ENCODE results near the gene OR2T10. TPM values are rescaled to one million over a fixed set of nuclear protein-coding genes. Genes with fewer than 3 reads are reported as not detected.
"Not testable (repeated sequence)": the region's sequence is repeated elsewhere in the genome, so short reads cannot be mapped to it uniquely, and the experiment has no call there.

OR2T10 gene
- total and polyA plus RNA-seq, 4 donors, result not detected

DNA sequence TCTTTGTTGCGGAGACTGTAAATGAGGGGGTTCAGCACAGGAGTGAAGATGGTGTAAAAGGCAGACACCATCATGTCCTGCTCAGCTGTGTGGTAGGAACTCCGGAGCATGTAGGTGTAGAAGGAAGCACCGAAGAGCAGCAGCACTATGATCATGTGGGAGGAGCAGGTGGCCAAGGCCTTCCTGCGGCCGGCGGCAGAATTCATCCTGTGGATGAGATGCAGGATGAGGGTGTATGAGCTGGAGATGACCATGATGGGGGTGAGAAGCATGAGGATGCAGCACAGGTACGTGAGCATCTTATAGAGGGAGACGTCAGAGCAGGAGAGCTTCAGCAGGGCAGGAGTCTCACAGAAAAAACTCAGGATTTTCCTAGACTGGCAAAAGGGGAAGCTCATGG is 23.6 kb downstream of the OR2T10 start:
- H3K27ac ChIP-seq (ENCODE audit: low read depth, low read length); H3K27me3 ChIP-seq (ENCODE audit: control insufficient read depth, insufficient read depth, low read length); H3K9me3 ChIP-seq (ENCODE audit: control insufficient read depth, insufficient read depth, low read length); H3K4me1 ChIP-seq (ENCODE audit: control insufficient read depth, insufficient read depth, low read length); DNase-seq (ENCODE audit: low read depth in 4 of 6, low spot score in 6 of 6); H3K4me3 ChIP-seq (ENCODE audit: low read depth, low read length); H3K36me3 ChIP-seq (ENCODE audit: control insufficient read depth, insufficient read depth, low read length): not testable (repeated sequence)
- no CpG with 5 or more reads among the region's 8 CpGs for WGBS (ENCODE audit: insufficient coverage)

DNA sequence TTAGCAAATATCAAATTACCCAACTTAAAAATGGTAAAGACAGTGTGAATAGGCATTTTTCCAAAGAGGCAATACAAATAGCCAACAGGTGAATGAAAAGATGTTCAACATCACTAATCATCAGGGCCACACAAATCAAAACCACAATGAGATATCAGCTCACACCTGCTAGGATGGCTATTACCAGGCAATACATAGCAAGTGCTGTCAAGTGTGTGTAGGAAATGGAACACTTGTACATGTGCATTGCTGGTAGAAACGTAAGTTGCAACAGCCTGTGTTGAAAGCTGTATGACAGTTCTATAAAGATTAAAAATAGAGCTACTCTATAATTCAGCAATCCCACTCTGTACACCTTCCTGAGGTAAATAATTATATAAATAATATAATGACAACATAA is 25.5 kb downstream of the OR2T10 start:
- H3K27me3 ChIP-seq (ENCODE audit: control insufficient read depth, insufficient read depth, low read length); H3K4me1 ChIP-seq (ENCODE audit: control insufficient read depth, insufficient read depth, low read length); H3K9me3 ChIP-seq (ENCODE audit: control insufficient read depth, insufficient read depth, low read length); H3K27ac ChIP-seq (ENCODE audit: low read depth, low read length); DNase-seq (ENCODE audit: low read depth in 4 of 6, low spot score in 6 of 6); H3K4me3 ChIP-seq (ENCODE audit: low read depth, low read length); H3K36me3 ChIP-seq (ENCODE audit: control insufficient read depth, insufficient read depth, low read length): not testable (repeated sequence)
- no CpG with 5 or more reads among the region's 1 CpG for WGBS (ENCODE audit: insufficient coverage)

DNA sequence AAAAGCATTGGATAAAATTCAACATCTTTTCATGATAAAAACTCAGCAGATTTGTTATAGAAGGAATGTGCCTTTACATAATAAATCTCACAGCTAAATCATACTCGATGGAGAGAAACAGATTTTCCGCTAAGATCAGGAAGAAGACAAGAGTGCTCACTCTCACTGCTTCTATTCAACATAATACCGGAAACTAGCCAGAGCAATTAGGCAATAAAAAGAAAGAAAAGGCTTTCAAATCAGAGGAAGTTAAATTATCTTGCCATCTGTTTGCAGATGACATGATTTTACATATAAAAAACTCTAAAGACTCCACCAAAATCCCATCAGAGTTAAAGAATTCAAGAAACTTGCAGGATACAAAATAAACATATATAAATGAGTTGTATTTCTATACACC is 26.7 kb downstream of the OR2T10 start:
- not testable (repeated sequence) for H3K4me3 ChIP-seq (ENCODE audit: low read depth, low read length); H3K9me3 ChIP-seq (ENCODE audit: control insufficient read depth, insufficient read depth, low read length); H3K4me1 ChIP-seq (ENCODE audit: control insufficient read depth, insufficient read depth, low read length); DNase-seq (ENCODE audit: low read depth in 4 of 6, low spot score in 6 of 6); H3K27me3 ChIP-seq (ENCODE audit: control insufficient read depth, insufficient read depth, low read length); H3K36me3 ChIP-seq (ENCODE audit: control insufficient read depth, insufficient read depth, low read length); H3K27ac ChIP-seq (ENCODE audit: low read depth, low read length)
- no CpG with 5 or more reads among the region's 3 CpGs for WGBS (ENCODE audit: insufficient coverage)

DNA sequence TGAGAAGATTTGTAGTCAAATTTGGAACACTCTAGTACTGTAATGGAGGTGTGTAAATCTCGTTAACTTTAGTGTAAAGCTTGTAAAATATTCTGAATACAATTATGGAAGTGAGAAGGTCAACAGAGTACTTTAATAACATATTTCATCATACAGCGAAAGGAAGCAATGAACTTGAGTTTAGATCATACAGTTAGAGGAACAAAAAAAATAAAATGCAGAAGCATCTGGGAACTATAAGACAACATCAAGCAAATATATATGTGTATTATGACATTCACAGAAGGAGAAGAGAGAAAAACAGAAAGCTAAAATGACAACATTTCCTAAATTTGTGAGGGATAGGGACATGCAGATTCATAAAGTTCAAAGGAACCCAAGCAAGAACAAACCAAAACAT is 28.5 kb downstream of the OR2T10 start:
- not testable (repeated sequence) for H3K27ac ChIP-seq (ENCODE audit: low read depth, low read length); H3K9me3 ChIP-seq (ENCODE audit: control insufficient read depth, insufficient read depth, low read length); H3K36me3 ChIP-seq (ENCODE audit: control insufficient read depth, insufficient read depth, low read length); H3K27me3 ChIP-seq (ENCODE audit: control insufficient read depth, insufficient read depth, low read length); H3K4me3 ChIP-seq (ENCODE audit: low read depth, low read length); H3K4me1 ChIP-seq (ENCODE audit: control insufficient read depth, insufficient read depth, low read length); DNase-seq (ENCODE audit: low read depth in 4 of 6, low spot score in 6 of 6)
- whole genome bisulfite sequencing (ENCODE audit: insufficient coverage), result no CpG with 5 or more reads among the region's 2 CpGs

DNA sequence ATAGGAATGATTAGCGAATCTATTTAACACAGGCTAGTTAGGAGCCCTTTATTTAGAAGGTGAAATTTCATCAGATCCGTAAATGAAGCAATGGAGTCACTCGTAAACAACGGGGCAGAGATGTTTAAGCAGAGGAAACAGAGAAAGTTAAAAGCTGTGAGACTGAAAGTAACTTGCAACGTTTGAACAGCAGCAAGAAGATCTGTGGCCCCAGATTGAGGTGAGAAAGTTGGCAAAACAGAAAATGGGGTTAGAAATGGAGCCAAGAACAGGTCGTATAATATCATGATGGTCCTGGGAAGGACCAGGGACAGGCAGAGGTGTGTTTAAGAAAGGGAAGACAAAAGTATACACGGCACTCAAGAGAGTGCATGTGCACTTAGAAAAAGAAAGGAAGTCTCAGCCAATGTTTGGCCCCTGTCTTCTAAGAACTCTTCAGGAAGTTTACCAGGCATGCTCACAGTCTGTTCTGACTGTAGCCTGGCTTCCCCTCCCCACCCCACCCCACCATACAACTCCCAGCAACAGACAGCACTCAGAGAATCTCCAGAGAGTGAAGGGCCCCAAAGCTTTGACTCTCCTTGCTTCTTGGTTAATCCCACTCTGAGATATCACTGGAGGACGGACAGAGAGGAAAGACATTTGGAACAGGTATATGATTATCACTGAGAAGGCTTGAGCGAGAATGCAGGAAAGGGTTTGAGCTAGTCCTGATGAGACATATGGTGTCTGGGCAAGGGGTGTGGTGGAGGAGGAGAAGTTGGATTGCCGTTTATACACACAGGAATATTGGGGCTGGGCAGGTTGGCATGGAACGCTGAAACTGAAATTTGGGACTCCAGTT is 31.7 kb downstream of the OR2T10 start:
- not testable (repeated sequence) for H3K27me3 ChIP-seq (ENCODE audit: control insufficient read depth, insufficient read depth, low read length); H3K36me3 ChIP-seq (ENCODE audit: control insufficient read depth, insufficient read depth, low read length); DNase-seq (ENCODE audit: low read depth in 4 of 6, low spot score in 6 of 6); H3K9me3 ChIP-seq (ENCODE audit: control insufficient read depth, insufficient read depth, low read length); H3K4me3 ChIP-seq (ENCODE audit: low read depth, low read length); H3K4me1 ChIP-seq (ENCODE audit: control insufficient read depth, insufficient read depth, low read length); H3K27ac ChIP-seq (ENCODE audit: low read depth, low read length)
- WGBS (ENCODE audit: insufficient coverage), result 81% methylated on average over 6 of the region's 11 CpGs

DNA sequence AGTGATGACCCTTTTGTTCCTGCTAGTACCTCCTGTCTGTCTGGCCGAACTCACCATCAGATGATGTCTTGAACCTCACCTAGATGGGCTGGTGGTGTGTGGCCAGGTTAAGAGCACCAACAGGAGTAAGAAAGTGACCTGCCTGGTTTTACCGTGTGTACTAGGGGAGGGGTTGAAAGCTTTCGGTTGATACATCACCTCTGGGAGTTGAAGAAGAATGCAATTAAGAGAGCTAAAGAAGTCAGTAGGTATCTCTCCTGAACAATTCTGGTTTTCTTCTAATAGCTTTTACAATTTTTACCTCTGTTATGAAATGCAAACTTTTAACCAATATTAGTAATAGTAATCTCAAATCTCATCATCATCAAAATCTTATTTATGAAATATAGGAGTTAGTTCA is 34.8 kb downstream of the OR2T10 start, which contains the start of gene OR2T29:
Gene OR2T29 (minus strand): TSS at position 101 of the 400 bp plus-strand sequence. CDS start 3,281 bp downstream, outside the sequence.
- H3K9me3 ChIP-seq (ENCODE audit: control insufficient read depth, insufficient read depth, low read length); H3K4me3 ChIP-seq (ENCODE audit: low read depth, low read length); H3K36me3 ChIP-seq (ENCODE audit: control insufficient read depth, insufficient read depth, low read length); DNase-seq (ENCODE audit: low read depth in 4 of 6, low spot score in 6 of 6); H3K27ac ChIP-seq (ENCODE audit: low read depth, low read length); H3K27me3 ChIP-seq (ENCODE audit: control insufficient read depth, insufficient read depth, low read length); H3K4me1 ChIP-seq (ENCODE audit: control insufficient read depth, insufficient read depth, low read length): not testable (repeated sequence)
- no CpG with 5 or more reads among the region's 3 CpGs for WGBS (ENCODE audit: insufficient coverage)

DNA sequence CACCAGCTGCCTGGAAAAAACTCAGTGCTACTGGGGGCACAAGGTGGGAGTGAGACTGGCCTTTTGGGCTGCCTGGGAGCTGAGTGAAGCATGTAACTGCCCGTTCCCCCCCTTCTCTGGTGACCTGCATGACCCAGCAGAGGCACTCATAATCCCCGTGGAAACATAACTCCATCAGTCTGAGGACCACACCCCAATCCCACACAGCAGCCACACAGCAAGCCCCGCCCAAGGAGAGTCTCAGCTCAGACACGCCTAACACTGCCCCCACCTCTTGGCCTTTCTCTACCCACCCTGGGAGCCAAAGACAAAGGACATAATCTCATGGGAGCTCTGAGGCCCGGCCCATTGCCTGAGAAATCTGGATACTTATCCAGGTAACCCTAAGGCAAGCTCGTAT is 46.5 kb downstream of the OR2T10 start:
- H3K36me3 ChIP-seq (ENCODE audit: control insufficient read depth, insufficient read depth, low read length); H3K27me3 ChIP-seq (ENCODE audit: control insufficient read depth, insufficient read depth, low read length); H3K27ac ChIP-seq (ENCODE audit: low read depth, low read length); H3K4me1 ChIP-seq (ENCODE audit: control insufficient read depth, insufficient read depth, low read length); DNase-seq (ENCODE audit: low read depth in 4 of 6, low spot score in 6 of 6); H3K9me3 ChIP-seq (ENCODE audit: control insufficient read depth, insufficient read depth, low read length); H3K4me3 ChIP-seq (ENCODE audit: low read depth, low read length): not testable (repeated sequence)
- no CpG with 5 or more reads among the region's 6 CpGs for WGBS (ENCODE audit: insufficient coverage)

DNA sequence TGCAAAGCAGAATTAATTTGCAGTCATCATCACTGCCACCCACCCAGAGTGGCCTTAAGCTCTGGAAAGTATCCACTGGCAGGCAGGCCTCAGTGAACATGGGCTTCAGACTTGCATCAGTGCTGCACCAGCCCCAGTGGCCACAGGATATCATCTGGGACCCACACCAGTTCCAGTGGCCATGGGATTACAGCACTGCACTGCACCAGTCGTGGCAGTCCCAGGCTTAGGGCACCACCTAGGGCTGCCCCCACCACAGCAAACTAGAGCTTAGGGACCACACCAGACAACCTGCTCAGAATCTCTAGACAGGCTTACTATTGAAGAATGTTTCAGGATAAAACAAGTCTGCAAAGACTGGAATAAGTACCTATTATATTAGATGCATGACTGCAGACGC is 50.1 kb downstream of the OR2T10 start:
- not testable (repeated sequence) for H3K9me3 ChIP-seq (ENCODE audit: control insufficient read depth, insufficient read depth, low read length); H3K4me3 ChIP-seq (ENCODE audit: low read depth, low read length); H3K27ac ChIP-seq (ENCODE audit: low read depth, low read length); DNase-seq (ENCODE audit: low read depth in 4 of 6, low spot score in 6 of 6); H3K4me1 ChIP-seq (ENCODE audit: control insufficient read depth, insufficient read depth, low read length); H3K27me3 ChIP-seq (ENCODE audit: control insufficient read depth, insufficient read depth, low read length); H3K36me3 ChIP-seq (ENCODE audit: control insufficient read depth, insufficient read depth, low read length)
- WGBS (ENCODE audit: insufficient coverage), result no CpG with 5 or more reads among the region's 2 CpGs

Measured in spinal cord (tissue), 10 donors.